Left hindlimb (tissue), 1 donor: Measurements from ENCODE around the gene DCAF8.

Experiments
- DNase-seq: peaks from one replicate; pipeline ENCODE4 v3.0.0-alpha.2; 2018

Gene DCAF8

DNA sequence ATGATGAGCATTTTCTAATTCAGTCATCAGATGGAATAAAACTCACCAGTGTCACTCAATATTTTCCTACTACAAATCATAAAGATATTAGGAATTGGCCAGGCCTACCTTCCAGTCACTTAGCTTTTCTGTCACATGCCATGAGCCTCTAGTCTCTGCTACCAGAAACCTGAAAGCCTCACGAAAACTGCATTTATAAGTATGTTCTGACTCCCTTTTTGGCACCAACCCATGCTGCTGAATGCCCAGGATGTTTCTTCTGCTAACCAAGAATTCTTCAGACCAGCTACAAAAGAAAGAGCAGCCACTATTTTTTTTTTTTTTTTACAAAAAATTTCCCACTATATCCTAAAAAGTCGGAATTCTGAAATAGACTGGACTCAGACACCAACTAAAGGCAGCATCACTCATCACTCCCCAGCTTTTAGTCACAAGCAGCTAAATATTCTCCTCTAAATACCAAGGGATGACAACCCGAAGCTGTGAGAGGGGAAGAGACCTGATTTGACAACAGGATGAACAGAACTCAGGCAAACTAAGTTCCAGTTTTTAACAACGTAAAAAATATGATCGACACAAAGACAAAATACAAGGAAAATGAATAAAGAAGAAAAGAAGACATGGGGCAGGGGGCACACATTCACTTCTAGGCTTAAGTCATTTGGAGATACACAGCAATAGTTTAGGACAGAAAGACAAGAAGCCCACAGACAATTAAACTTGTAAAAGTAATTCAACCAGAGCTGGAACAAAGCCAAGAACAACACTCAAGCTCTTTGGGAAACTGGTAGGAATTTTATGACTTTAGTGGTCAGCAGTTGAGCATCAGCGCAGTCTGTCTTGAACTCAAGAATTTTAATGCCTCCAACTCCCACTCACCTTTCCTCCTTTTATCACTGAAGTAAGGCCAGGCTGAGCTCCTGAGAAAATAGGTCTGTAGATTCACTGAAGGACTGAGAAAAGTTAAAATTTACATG lies 1.7 kb downstream of the DCAF8 start:
- no peak for DNase-seq

DNA sequence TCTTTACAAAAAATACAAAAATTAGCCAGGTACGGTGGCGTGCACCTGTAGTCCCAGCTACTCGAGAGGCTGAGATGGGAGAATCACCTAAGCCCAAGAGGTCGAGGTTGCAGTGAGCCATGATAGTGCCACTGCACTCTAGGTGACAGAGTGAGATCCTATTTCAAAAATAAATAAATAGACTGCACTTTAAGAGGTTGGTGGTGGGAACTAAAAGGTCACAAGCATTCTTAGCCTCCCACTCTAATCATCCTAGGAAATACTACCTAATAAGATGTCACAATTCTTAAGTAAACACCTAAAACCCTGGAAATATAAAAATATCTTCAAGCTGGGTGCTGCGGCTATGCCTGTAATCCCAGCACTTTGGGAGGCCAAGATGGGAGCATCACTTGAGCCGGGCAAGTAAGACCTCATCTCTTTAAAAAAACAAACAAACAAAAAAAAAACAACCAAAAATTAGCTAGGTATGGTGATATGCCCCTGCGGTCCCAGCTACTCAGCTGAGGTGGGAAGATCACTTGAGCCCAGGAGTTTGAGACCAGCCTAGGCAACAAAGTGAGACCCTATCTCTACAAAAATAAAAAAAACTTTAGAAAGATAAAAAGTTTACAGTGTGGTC lies 4.1 kb downstream of the DCAF8 start:
- DNase-seq = no peak

DNA sequence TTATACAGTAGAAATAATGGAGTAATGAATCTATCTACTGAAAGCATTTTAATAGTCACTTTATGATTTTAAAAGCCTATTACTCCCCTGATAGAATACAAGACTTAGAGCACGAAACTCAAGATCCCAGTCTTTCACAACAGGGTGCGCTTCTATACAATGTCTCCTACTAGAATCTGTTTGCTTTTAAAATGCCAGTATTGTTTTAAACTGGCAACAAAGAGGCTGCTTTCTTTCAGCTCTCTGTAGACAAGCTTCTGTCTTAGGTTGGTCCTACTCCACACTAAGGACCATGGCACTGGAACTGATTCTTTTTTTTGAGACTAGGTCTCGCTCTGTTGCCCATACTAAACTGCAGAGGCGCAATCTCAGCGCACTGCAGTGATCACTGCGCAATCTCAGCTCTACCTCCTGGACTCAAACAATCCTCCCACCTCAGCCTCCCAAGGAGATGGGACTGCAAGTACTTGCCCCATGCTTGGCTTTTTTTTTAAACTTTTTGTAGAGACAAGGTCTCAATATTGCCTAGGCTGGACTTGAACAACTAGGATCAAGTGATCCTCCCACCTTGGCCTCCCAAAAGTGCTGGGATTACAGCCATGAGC lies 4.8 kb downstream of the DCAF8 start:
- DNase-seq = no peak

DNA sequence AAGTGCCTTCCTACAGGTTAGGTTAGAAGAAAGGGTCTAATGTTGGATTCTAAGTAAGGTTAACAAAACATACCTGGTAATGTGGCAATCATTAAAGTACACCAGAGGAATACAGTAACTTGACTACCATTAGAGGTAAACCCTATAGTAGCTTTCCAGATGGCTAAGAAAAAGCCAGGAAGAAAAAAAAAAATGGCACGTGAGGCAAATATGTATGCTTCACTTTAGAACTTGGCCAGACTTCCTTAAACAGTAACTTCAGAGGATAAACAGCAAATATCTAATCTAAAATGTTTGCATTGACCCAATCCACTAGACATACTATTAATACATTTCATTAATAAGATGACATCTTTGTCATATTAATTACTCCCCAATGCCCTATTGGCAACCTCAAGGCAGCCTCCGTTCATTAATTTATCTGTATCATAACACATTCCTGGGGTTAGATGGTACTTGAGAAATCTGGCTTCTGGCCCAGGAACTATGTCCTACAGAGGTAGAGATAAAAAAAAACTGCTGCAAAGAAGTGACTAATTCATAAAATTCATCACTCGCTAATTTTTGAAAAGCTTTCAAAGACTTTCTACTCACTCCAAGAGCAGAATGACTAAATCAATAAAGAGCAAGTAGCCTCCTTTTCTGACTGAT lies 5.8 kb downstream of the DCAF8 start:
- no peak for DNase-seq

DNA sequence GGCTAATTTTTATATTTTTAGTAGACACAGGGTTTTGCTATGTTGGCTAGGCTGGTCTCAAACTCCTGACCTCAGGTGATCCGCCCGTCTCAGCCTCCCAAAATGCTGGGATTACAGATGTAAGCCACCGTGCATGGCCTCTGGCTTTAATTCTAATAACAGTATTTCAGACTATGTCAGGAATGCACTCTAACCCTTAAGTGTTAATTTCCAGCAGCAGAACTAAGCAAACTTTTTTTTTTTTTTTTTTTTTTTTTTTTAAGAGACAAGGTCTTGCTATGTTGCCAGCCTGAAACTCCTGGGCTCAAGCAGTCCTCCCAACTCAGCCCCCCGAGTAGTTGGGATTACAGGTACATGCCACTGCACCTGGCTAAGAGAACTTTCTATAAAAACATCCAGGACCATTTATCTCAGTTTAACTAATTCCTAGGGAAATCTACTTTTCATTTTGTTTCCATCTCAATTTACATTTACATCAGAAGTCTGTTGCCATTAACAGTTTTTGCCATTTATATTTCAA lies 6.5 kb downstream of the DCAF8 start:
- no peak for DNase-seq

DNA sequence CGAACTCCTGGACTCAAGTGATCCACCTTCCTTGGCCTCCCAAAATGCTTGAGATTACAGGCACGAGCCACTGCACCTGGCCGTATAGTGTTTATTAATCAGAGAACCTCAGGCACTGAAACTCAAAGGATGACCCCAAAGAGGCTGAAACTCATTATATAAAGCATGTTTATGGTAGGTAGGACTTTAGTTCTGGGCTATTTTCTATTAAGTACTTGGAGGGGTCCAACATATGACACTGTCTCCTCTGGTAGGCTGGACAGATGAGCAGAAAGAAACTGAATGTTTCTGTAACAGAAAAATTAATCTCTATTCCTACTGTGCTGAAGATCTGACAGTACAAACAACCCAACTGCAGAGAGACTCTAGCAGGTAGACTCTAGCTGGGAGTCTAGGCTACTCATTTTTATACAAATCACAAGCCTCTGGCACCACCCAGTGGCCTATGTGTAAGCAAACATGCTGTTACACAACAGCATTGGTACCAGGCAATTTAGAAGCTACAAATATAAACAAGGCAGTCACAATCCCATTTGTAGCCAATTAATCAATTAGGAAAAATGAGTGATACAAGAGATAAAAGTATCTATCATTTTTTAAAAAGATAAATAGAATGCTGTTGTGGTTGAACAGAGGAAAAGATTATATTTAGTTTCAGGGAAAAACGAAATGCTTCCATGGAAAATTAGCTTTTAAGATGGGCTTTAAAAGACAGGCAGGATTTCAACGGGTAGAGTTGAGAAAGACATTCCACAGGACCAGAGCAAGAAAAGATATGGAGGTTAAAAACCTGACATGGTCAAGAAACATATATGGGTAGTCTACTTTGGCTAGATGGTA lies 10.4 kb downstream of the DCAF8 start:
- DNase-seq = peak; percentile 69

DNA sequence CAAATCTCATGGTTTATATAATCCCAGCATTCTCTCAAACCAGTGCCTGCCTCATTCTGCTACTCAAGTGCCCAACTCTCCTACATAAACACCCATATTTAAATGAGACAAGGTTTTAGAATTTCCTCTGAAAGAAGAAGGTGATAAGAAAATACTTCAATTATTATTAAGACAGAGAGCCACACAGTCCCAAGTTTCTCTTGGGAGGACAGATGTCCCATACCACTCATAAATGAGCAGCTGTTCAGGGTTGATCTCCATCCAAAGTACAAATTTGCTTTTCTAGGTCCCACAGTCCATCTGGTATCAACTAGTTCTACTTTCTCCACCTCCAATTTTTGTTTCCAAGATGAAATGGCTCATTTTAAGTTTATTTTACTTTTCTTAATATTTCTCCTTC lies 11.3 kb downstream of the DCAF8 start:
- DNase-seq = no peak

DNA sequence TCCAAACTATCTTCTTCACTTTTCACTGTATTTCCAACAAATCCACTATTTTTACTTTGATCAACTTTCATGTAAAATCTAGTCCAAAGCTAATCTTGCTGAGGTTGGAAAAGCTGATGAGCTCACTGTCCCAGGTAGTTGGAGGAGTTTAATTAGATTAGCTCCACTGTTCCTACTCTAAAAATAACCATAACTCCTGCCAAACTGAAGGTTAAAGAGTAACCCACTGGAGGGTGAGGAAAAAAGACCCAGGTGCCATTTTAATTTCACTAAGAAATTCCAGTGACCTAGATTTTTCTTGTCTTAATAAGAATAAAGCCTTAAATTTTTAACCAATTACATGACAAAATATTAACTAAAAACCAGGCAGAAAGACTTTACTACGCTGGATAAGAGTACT lies 15.3 kb downstream of the DCAF8 start:
- no peak for DNase-seq

DNA sequence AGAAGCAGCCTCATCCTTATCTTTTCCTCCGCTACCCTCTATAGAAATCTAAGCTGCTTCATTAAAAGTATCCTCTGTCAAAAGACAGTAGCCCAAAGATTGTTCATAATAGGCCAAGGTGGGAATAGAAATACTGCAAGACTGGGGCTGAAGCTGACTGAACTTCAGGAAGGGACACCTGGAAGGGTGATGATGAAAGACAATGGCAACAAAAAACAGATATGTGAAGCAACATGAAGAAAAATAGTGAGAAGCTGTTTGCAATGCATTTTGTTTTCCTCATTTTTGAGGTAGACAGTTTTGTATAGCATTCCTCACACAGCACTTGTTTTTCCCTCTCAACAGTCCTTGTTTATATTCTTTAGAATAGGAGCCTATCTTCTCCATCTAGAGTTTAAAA lies 16.9 kb downstream of the DCAF8 start:
- no peak for DNase-seq

DNA sequence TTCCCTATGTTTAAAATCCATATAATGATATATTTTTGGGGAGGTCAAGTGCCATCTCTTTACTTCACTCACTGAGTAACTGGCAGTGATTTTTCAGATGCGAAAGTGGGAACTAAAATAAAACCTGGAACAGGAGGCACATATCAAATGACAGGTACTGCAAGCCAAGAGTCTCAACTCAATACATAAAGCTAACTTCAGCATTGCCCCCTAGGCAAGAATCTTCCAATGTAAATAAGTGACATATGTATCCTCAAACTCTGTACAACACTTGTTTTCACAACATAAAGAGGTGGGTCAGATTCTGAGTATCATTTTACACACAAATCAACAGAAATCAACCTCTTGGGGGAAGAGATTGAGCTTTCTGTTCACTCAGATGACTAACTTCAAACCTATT lies 18.1 kb downstream of the DCAF8 start:
- DNase-seq = no peak

DNA sequence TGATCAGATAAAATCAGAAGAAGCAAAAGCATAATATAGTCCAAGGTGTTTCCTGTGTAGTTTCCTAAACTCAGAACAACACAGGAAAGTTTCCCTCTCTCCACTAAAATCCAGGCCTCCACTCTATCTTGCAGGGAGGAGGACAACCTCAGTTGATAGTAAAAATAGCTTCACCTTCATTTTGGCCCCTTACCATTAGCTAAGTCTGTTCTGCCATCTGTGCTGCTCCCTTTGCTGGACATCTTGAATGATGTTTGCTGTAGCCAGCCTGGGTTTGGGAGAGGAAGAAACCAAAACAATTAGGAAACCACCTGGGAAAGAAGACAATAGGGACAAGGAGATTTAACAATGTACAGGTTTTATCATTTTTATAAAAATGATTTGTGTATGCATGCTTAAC lies 18.6 kb downstream of the DCAF8 start:
- no peak for DNase-seq

DNA sequence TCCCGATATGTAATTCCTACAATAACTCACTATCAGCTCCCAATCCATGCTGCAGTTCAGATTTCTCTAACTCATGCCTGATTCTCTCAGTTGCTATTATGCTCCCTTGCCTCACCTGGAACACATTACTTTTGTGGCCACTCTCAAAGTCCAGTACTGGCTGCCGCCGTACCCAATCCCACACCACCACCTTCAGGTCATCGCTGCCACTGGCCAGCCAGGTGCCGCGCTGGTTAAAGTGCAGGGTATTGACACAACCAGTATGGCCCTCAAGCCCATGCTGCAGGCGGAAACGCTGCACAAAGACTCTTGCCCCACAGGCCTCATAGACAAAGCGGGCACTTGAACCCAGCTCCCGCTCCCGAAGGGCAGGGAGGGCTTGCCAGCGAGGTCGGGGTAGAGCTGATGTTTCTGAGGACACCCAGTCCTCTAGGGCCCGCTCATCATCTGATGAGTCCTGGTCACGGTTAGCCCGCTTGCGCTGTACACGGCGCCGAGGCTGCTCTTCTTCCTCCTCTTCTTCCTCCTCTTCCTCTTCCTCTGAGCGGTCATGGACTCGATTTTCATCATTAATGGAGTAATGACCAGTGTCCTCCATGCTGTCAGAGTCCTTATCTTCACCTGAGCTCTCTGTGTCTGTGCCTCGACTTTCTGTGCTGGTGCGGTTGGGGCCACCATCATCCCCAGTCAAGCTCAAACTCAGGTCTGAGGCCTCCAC lies 22.6 kb downstream of the DCAF8 start:
- DNase-seq = no peak

DNA sequence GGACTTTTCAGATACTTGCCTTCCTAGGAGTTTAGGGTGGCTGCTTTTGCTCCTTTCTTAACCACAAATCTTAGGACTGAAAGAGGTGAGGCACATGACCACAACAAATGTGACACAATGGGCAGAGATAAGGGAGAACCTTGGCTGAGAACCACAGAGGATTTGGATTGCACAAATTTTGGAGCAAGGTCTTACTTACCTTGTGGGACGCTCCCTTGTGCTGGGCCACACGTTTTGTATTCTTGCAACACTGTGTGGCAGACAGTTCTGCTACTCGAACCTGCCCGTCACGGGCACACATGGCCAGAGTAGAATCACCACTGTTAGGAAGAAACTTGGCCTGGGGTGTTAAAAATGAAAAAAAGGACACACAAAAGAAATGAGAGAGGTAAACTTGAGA lies 23.9 kb downstream of the DCAF8 start:
- no peak for DNase-seq

DNA sequence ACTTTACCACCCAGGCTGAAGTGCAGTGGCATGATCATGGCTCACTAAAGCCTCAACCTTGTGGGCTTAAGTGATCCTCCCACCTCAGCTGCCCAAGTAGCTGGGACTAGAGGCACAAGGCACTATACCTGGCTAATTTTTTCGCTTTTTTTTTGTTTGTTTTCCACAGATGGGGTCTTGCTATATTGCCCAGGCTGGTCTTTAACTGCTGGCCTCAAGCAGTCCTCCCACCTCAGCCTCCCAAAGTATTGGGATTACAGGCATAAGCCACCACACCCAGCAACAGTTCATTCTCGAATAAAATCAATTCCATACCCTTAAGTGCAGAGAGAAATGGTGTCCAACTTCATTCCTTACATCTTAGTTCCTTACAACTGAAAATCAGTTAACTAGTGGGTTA lies 24.8 kb downstream of the DCAF8 start:
- DNase-seq = no peak

DNA sequence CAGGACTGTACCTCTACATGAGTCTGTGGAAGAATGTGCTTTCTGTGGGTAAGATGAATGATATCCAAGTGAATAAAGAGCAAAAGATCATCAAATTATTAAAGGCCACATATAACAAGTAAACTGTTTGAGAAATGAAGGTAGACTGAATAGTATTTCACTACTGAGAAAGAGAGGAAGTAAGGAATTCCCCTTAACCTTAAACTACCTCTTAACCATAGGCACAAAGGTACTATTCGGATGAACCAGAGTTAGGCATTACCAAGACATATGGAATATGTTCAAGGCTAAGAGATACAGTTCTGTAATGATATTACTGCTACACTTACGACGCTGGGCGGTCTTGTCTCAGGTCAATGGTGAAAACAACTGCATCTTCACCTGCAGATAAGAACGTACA lies 25.5 kb downstream of the DCAF8 start:
- no peak for DNase-seq

DNA sequence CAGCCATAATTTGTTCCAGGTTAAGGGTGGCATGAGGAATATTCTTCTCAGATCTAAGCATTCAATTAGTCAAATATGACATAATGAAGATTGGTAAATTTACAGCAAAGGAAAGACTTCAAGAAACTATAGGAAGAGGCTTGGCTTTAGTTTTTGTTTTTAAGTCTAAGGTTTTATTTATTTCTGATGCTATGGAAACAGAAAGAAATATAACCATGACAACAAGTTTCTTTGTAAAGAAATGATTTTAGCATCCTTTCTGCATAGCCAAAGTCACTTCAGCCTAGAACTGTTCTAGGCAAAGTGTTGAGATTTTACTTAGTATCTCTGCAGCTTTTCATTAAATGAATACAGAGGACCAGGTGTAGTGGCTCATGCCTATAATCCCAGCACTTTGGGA lies 29.4 kb downstream of the DCAF8 start:
- DNase-seq = no peak

DNA sequence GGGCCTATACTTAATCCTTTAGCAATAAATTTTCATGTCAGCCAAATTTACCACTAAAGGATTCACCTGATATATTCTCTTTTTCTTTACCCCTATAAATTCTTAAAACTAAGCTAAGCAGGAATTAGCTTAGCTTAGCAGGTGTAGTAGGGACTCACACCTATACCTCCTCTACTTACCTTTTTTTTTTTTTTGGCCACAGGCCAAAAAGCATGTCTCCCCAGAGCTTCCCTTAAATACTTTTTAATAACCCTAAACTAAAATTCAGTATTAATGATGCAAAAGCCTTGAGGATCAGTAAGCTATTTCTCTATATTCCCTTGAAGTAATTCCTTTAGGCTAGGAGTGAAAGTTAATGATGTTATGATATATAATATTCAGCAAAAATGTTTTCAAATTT lies 33.9 kb downstream of the DCAF8 start:
- DNase-seq = no peak

DNA sequence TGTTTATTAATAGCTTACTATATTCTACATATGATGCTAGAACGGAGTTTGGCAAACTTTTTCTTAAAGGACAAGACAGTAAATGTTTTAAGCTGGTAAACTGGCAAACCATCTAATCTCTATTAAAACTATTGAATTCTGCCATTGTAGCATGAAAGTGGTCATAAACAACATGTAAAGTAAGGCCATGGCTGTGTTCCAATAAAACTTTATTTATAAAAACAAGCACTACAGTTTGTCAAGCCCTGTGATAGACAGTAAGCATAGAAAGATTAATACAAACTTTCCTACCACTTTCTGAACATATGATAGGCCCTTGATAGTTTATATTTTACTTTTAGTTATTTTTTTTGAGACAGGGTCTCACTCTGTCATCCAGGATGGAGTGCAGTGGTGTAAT lies 34.8 kb downstream of the DCAF8 start:
- DNase-seq = no peak

DNA sequence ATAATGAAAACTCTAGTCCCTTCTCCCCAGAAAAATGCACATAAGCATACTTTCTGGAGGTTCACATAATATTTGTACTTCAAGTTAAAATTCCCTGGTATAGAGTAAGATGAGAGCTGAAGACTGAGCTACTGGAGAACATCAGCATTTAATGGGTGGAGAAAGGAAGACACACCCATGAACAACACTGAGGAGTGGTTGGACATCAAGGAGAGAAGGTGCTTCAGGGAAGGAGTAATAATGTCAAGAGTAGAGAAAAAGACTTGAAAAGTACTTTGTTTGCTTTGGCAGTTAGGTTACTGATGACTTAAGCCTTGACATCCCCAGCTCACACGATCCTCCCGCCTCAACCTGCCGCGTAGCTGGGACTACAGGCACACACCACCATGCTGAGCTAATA lies 35.3 kb downstream of the DCAF8 start:
- DNase-seq = no peak

DNA sequence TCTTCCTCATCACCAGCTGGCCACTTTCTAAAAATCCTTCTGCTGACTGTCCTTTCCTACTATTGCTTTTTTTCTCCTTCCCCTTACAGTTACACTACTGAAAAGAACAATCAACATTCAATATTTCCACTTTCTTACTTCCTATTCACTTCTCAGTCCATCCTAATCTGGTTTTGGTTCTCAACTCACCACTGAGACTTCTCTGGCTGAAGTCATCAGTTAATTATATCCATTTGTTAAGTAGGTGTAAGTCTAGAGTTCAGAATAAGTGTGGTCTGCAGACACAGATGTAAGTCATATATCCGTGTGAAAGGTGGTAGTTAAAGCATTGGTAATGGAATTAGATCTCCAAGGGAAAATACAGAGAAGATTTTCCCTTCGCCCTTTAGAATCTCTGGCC lies 35.7 kb downstream of the DCAF8 start:
- no peak for DNase-seq

DNA sequence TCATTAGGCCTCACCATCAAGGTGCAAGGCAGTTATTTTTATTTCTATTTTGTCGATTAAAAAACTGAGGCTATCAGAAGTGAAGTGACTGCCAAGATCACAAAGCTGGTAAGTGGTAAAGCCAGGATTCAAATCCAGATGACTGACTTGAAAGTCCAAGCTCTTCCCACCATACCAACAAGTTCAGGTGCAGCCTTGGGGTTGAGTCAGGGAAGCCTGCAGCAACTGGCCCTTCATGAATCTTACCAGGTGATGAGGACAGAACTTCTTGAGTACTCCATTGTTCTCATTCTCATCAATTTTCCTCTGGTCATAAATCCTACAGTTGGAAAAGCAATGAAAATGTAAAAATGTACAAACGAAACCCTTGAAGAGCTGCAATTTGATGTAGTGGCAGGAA lies 37.0 kb downstream of the DCAF8 start:
- no peak for DNase-seq

DNA sequence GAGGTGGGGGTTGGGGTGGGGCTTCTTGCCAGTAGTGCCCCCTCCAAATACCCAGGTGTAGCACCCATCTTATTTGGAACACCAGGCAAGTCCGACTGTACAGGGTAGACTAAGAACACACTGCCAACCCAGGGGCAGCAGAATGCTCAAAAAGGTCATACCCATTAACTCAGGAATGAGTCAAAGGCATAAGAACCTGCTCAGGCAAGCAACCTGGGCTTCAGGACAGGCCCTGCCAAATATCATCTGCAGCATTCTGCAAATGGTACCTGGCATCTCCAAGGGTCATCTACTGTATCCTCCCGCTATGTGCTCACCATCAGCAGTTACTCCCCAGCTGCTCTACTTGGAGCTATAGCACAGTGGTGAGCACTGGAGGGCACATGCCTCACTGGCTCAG lies 37.7 kb downstream of the DCAF8 start:
- DNase-seq = no peak
